NCI-H526 treated with DMSO at 0.1 percent for 48 hours (cell line): Measurements from ENCODE around the gene TRAF3IP1.
"Not testable (repeated sequence)": the region's sequence is repeated elsewhere in the genome, so short reads cannot be mapped to it uniquely, and the experiment has no call there.

Experiments
- DNase-seq: peaks from one replicate; lab custom pipeline; 2025; lab: John Stamatoyannopoulos, UW

TRAF3IP1 gene

DNA sequence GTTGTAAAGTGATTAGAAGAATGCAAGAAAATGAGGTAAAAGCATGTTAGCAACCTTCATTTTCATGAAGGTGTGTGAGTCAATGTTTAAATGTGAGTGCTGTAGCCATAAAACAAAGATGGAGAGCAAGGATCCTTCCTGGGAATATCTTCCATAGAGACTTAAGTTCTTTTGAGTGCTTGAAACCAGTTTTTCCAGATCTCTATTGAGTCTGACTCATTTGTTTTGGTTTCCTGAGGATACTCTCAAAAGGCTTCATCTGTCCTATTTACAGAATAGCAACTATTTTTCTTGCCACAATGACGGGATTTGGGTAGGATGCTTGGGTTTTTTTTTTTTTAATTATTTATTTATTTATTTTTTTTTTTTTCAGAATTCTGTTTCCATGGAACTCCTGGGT, 60.5 kb downstream of the TRAF3IP1 start:
- no peak for DNase-seq

GRCh38 chr2:238381341-238382115, 61.2 kb downstream of the TRAF3IP1 start:
- no peak for DNase-seq

- no peak for DNase-seq
Measured at GRCh38 chr2:238382381-238382781, 62.1 kb downstream of the TRAF3IP1 start.

GRCh38 chr2:238383135-238383534, 62.8 kb downstream of the TRAF3IP1 start:
- no peak for DNase-seq

- no peak for DNase-seq
Measured at GRCh38 chr2:238383743-238384380, 63.5 kb downstream of the TRAF3IP1 start.

DNA sequence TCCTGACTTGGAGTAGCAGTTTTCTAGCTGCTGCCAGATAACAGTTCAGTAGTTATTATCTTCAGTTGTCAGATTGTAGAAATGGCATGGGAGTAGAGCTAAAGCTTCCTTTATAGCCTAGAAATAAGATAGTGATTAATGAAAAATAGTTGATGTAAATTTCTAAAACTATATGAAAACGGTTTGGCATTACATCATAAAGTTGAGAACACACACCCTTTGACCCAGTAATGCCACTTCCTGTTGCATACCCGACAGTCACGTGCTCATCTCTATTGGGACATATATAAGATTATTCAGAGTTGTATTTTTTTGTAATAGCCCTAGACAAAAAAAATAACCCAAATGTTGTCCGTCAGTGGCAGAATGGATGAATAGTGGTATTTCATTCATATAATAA, 67.0 kb downstream of the TRAF3IP1 start:
- no peak for DNase-seq

DNA sequence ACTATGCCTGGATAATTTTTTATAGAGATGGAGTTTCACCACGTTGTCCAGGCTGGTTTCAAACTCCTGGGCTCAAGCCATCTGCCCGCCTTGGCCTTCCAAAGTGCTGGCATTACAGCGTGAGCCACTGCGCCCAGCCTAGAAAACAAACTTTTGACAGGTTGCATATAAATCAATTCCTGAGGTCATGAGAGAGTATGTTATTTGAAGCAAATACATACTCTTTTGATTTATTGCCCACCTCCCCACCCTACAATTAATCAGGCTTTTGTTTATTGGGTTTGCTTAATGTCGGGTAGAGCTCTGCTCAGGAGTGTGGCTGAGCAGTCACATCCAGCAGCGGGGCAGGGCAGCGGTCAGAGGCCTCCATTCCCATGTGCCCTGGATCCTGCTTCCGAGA, 68.5 kb downstream of the TRAF3IP1 start:
- DNase-seq = no peak

DNA sequence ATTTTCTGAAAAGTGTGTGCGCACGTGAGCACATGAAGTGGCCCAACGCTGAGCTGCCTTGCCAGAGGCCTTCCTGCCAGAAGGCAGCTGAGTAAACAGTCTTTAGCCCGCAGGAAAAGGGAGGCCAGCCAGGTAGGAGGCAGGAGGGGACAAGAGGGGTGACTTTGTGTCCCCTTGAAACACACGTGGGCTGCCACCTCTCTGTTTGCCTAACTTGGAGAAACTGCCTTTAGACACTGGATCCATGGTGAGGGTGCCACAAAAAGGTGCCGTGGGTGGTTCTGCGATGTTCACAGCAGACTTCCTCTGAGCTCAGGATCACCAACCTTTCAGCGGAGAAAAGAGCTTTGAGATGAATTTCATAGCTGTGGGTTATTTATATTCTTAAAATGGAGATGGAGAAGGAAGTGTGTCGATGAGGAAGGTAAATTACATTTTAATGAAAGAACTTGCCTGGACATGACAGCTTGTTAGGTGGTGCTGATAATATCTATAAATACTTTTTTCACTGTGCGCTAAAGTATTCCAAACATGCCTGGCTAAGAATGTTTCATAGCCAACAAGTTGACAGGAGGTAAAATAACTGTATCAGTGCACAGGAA, 69.8 kb downstream of the TRAF3IP1 start:
- peak; percentile 62 for DNase-seq

GRCh38 chr2:238391042-238391689, 70.8 kb downstream of the TRAF3IP1 start:
- DNase-seq = no peak

DNA sequence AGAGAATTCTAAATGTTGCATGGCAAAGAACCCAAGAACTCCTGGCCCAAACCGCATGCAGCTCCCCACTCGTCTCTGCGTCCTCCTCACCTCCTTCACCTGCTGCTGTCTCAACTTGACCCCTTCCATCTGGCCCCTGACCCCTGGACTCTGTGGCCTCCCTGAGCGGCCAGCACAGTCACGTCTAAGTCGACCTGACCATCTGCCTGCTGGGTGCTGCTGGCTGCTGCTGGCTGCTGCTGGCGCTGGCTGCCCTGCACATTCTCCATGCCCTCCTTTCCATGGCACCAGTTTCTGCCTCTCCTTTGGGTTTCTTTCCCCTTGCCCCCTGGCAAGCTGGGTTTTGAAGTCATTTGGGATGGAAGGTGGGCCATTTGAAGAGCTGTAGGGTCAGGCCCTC, 76.3 kb downstream of the TRAF3IP1 start:
- DNase-seq = no peak

- DNase-seq = no peak
Measured at GRCh38 chr2:238397356-238397755, 77.0 kb downstream of the TRAF3IP1 start.

DNA sequence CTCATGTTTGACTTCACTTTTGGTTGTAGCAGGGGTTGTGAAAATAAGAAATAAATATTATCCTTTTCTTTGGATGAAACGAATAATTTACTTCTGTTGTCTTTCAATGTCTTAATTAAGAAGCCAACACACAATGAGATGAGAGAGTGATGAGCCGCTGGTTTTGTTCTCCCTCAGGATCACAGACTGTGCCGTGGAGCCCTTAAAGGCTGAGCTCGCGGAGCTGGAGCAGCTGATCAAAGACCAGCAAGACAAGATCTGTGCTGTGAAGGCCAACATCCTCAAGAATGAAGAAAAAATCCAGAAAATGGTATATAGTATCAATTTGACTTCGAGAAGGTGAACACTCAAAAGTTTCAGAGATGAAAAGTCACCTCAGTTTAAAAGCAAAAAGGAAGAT, 78.3 kb downstream of the TRAF3IP1 start:
- DNase-seq = no peak

GRCh38 chr2:238399094-238399493, 78.8 kb downstream of the TRAF3IP1 start:
- no peak for DNase-seq

- no peak for DNase-seq
Measured at GRCh38 chr2:238401551-238401950, 81.2 kb downstream of the TRAF3IP1 start.

GRCh38 chr2:238403632-238404405, 83.5 kb downstream of the TRAF3IP1 start:
- DNase-seq = no peak

GRCh38 chr2:238404406-238405216, 84.3 kb downstream of the TRAF3IP1 start:
- DNase-seq = no peak

DNA sequence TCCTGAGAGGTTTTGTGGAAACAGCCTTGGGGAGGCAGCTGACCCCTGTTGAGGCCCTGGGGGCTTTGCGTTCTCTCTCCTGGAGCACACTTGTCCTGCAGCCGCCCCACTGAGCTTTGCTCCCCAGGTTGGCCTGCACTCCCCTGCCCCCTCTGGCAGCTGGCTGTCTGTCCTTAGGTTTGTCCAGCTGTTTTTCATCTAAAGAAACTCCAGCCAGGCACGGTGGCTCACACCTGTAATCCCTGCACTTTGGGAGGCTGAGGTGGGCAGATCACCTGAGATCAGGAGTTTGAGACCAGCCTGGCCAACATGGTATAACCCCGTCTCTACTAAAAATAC, 84.9 kb downstream of the TRAF3IP1 start:
- not testable (repeated sequence) for DNase-seq

DNA sequence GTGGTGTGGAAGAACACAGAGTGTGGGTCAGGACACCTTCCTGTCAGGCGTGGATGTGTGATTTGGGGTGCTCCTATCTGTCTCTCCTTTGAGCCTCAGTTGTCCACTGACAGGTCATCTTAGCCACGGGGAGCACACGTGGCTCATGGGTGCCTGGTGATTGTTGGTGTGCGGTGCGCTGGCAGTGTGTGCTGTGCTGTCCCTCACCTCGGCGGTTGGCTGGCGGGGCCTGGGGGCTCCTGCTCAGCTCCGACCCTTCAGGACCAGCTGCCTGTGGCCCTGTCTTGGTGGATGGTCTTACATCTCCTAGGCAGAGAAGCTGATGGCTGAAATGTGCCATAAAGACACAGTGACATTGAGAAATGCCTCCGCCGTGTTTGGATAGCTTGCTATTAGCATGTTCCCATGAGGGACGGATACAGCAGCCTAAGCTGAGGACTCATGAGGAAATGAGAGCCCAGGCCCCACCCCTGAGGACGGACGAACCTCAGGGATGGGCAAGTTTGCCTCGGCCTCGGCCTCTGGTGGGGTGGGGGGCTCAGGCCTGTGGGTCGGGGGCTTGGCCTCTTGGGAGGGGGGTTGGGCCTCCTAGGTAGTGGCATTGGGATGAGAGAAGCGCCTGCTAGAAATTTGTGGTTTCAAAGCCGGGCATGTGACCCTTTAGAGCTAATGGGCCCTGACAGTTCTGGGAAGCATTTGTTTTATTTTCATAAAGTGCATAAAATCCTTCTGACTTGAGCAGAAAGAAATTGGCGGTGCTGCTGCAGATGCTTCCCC, 86.1 kb downstream of the TRAF3IP1 start:
- peak; percentile 32 for DNase-seq

DNA sequence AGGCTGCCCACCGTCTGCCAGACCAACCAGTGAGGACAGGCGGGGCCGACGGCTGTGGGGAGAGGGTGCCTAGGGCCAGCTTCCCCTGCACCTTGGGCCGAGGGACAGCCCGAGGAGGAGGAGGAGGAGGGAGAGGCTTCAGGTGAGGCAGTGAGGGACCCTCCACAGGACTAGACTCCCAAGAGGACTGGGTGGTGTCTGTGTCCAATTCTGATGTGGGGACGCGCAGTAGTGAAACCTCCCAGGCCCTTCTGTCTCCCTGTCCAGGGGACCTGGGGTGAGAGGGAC, 86.6 kb downstream of the TRAF3IP1 start:
- no peak for DNase-seq

DNA sequence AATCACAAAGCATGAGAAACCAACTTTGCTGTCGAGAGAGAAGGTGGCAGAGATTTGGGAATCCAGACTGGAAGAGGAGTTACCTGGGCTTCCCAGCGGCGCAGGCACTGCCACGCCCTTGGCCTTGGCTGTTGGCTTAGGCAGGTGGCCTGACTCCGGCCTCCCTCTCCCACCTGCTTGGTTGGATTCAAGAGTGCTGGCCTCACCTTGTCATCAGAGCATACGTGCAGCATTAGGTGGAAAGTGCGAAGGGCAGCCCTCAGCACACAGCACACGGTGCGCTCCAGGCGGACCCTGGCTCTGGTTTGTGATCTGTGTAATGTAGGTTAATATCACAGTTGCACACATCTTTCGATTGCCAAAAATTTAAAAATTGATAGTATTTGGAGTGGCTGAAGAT, 87.2 kb downstream of the TRAF3IP1 start:
- no peak for DNase-seq
